ENCODE measurements around the gene GPN1.
"Not testable (repeated sequence)": the region's sequence is repeated elsewhere in the genome, so short reads cannot be mapped to it uniquely, and the experiment has no call there.

Gene GPN1

GRCh38 chr2:27628767-27629709 lies at the start of gene GPN1, which contains the start of gene CCDC121:
TSS of gene GPN1 (plus strand) at chr2:27629050. CDS start at chr2:27629059, 9 bp downstream.
TSS of gene CCDC121 (minus strand) at chr2:27629012. CDS start at chr2:27627799, 1,213 bp downstream.
- peak; percentile 95 for DNase-seq

GRCh38 chr2:27581417-27582128 lies 47.3 kb upstream of the GPN1 start:
- DNase-seq, result no peak

- DNase-seq, result no peak
Observed at GRCh38 chr2:27582129-27582694, 46.6 kb upstream of the GPN1 start.

- DNase-seq, result peak; percentile 92
Observed at GRCh38 chr2:27582695-27583389, 46.0 kb upstream of the GPN1 start, which contains the start of gene ZNF512. TSS of gene ZNF512 (plus strand) at chr2:27583042. CDS start at chr2:27583113, 71 bp downstream.

GRCh38 chr2:27583390-27583915 lies 45.4 kb upstream of the GPN1 start:
- DNase-seq, result no peak

- no peak for DNase-seq
Observed at GRCh38 chr2:27584597-27584996, 44.3 kb upstream of the GPN1 start.

- DNase-seq, result no peak
Observed at GRCh38 chr2:27587025-27587424, 41.8 kb upstream of the GPN1 start.

- no peak for DNase-seq
Observed at GRCh38 chr2:27588308-27588707, 40.5 kb upstream of the GPN1 start.

GRCh38 chr2:27591745-27592144 lies 37.1 kb upstream of the GPN1 start:
- no peak for DNase-seq

- no peak for DNase-seq
Observed at GRCh38 chr2:27593240-27593639, 35.6 kb upstream of the GPN1 start.

GRCh38 chr2:27594020-27594703 lies 34.7 kb upstream of the GPN1 start:
- DNase-seq, result not testable (repeated sequence)

GRCh38 chr2:27595412-27595811 lies 33.4 kb upstream of the GPN1 start:
- not testable (repeated sequence) for DNase-seq

GRCh38 chr2:27596627-27597026 lies 32.2 kb upstream of the GPN1 start:
- DNase-seq, result peak; percentile 50

GRCh38 chr2:27606611-27607010 lies 22.2 kb upstream of the GPN1 start:
- DNase-seq, result no peak

GRCh38 chr2:27613985-27614384 lies 14.9 kb upstream of the GPN1 start:
- no peak for DNase-seq

- no peak for DNase-seq
Observed at GRCh38 chr2:27615316-27615715, 13.5 kb upstream of the GPN1 start.

GRCh38 chr2:27621524-27621923 lies 7.3 kb upstream of the GPN1 start:
- DNase-seq, result no peak

- peak; percentile 65 for DNase-seq
Observed at GRCh38 chr2:27622921-27623384, 5.9 kb upstream of the GPN1 start.

GRCh38 chr2:27624943-27625342 lies 3.9 kb upstream of the GPN1 start:
- DNase-seq, result no peak

- not testable (repeated sequence) for DNase-seq
Observed at GRCh38 chr2:27626323-27626722, 2.5 kb upstream of the GPN1 start.

- DNase-seq, result peak; percentile 37
Observed at GRCh38 chr2:27626921-27627320, 1.9 kb upstream of the GPN1 start.

All from HCEC 1CT (cell line).